Calu3 (cell line): ENCODE measurements around the gene MYOM1. TPM values are rescaled to one million over a fixed set of nuclear protein-coding genes. Genes with fewer than 3 reads are reported as not detected.

Experiments
- BruUV-seq: library from RNA; stranded (reverse); fragments of 400-500 nt; replicated peaks from 2 replicates; lab custom pipeline; 2021; lab: Mats Ljungman, UMichigan
- CTCF ChIA-PET: fragments of 300-600 bp; sonication (Branson Sonifier 250); formaldehyde crosslinking; loops from one replicate; lab custom pipeline; 2022; ENCODE audit warnings: antibody characterized with exemption; lab: Charles Lee
- DNase-seq: peaks from one replicate; pipeline ENCODE4 v3.0.0; 2022
- H3K27ac Mint-ChIP-seq: one replicate; pipeline ENCODE4 v1.8.0; 2022; ENCODE audit warnings: mixed read lengths; ENCODE audit not compliant: unreplicated experiment
- H3K27me3 Mint-ChIP-seq: one replicate; pipeline ENCODE4 v1.8.0; 2022; ENCODE audit warnings: mixed read lengths; ENCODE audit not compliant: unreplicated experiment
- H3K36me3 Mint-ChIP-seq: one replicate; pipeline ENCODE4 v1.8.0; 2022; ENCODE audit warnings: mild to moderate bottlenecking, moderate library complexity, mixed read lengths; ENCODE audit not compliant: insufficient read depth, unreplicated experiment
- H3K4me1 Mint-ChIP-seq: one replicate; pipeline ENCODE4 v1.8.0; 2022; ENCODE audit warnings: mild to moderate bottlenecking, low read depth, mixed read lengths; ENCODE audit not compliant: unreplicated experiment
- H3K4me3 Mint-ChIP-seq: one replicate; pipeline ENCODE4 v1.8.0; 2022; ENCODE audit warnings: mild to moderate bottlenecking, low read depth, moderate library complexity, mixed read lengths; ENCODE audit not compliant: unreplicated experiment
- H3K9me3 Mint-ChIP-seq: one replicate; pipeline ENCODE4 v1.8.0; 2022; ENCODE audit warnings: low read depth, mixed read lengths; ENCODE audit not compliant: unreplicated experiment
- intact Hi-C: fragments of 100-400 bp; cut with micrococcal nuclease; formaldehyde crosslinking; loops from one replicate; pipeline ENCODE4 v1.10.0; 2022; ENCODE audit not compliant: unreplicated experiment
- total RNA-seq: library from RNA; stranded (reverse); gene quantifications from 2 replicates; pipeline ENCODE4 v1.2.3, GENCODE V29; 2022
- TF ChIP-seq, protein P1 (sequence below): fragments of 200-600 bp; IDR thresholded peaks from one replicate; pipeline ENCODE4 v1.8.0; 2022; ENCODE audit warnings: antibody characterized with exemption; ENCODE audit not compliant: unreplicated experiment

MYOM1 gene
- total RNA-seq, 1 experiment from 2014 or later, result 16.5 TPM

DNA sequence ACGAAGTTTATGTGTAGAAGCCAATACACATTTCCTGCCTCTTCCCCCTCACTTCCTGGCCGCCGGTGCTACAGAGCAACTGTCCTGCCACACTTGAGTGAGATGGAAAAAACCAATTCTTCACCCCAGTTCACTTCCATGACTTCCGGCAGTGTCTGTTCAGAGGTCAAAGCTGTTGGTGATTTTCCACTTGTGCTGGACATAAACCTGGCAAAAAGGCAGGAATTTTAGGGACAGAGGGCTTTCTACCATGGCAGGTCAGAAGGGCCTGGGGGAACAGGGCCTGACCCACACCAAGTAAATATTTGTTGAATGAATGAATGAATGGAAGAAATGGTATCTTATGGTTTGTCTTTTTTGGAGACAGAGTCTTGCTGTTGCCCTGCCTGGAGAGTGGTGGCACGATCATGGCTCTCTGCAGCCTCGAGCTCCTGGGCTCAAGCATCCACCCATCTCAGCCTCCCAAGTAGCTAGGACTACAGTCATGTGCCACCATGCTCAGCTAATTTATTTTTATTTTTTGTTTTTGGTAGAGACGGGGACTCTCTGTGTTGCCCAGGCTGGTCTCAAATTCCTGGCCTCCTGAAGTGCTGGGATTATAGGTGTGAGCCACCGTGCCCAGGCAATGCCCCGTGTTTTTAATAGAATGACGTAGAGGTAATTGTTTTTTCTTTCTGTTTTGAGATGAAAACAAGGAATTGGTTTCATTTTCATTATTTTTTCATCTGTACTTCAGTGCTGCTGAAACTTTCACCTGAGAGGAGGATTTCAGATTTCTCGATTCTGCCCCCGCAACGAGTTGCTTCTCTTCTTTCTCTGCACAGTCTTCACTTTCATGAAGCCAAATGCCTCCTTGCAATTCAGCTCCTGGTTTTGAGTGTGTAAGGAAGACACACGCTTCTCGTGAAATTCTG lies 158.8 kb downstream of the MYOM1 start:
- no peaks in the 10 kb centered on the region for H3K27me3 Mint-ChIP-seq
- CTCF ChIA-PET, result interaction anchor here (1.3 kb wide), 1 partner anchor 24 kb away, joined by 3 read pairs; no protein-coding TSS in a partner anchor
- H3K4me3 Mint-ChIP-seq, result no peak overlapping the region
- TF ChIP-seq, protein P1, sequence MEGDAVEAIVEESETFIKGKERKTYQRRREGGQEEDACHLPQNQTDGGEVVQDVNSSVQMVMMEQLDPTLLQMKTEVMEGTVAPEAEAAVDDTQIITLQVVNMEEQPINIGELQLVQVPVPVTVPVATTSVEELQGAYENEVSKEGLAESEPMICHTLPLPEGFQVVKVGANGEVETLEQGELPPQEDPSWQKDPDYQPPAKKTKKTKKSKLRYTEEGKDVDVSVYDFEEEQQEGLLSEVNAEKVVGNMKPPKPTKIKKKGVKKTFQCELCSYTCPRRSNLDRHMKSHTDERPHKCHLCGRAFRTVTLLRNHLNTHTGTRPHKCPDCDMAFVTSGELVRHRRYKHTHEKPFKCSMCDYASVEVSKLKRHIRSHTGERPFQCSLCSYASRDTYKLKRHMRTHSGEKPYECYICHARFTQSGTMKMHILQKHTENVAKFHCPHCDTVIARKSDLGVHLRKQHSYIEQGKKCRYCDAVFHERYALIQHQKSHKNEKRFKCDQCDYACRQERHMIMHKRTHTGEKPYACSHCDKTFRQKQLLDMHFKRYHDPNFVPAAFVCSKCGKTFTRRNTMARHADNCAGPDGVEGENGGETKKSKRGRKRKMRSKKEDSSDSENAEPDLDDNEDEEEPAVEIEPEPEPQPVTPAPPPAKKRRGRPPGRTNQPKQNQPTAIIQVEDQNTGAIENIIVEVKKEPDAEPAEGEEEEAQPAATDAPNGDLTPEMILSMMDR, result no peak
- H3K36me3 Mint-ChIP-seq, result no peaks in the 10 kb centered on the region
- BruUV-seq, result no TSS peak
- intact Hi-C loops, result loop anchor here (5.0 kb wide), 1 partner anchor 49 kb away; the partner anchor contains the start of gene LPIN2
- H3K27ac Mint-ChIP-seq, result no peak overlapping the region
- no peak for DNase-seq
- H3K9me3 Mint-ChIP-seq, result no peaks in the 10 kb centered on the region
- peaks cover 17% of the 10 kb centered on the region for H3K4me1 Mint-ChIP-seq

DNA sequence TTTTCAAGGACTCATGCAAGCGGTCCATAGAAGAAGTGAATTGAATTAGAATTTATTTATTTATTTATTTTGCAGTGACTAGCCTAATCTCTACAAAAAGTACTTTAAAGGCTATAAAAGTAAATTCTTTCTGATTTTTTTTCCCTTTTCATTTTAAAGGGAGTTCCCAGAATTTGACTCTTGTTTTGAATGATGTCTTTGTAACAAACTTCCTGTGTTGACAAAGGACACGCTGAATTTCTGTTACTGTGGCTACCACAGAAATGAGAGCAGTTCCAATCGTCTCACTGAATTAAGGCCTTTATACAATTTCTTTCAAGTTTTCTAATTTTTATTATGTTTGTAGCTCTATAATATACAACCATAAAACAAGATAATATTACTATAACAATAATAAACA lies 160.5 kb downstream of the MYOM1 start:
- Mint-ChIP-seq H3K27me3 (no peaks in the 10 kb centered on the region), H3K27ac (no peak overlapping the region), H3K4me3 (no peak overlapping the region), H3K36me3 (peaks cover 10% of the 10 kb centered on the region), H3K9me3 (peaks cover 3% of the 10 kb centered on the region), H3K4me1 (peaks cover 23% of the 10 kb centered on the region)
- TF ChIP-seq, protein P1, result no peak
- CTCF ChIA-PET, result no interaction called here
- no peak for DNase-seq
- intact Hi-C loops, result loop anchor here (10.0 kb wide), 1 partner anchor 186 kb away; the partner anchor contains the start of gene MYL12A
- no TSS peak for BruUV-seq

DNA sequence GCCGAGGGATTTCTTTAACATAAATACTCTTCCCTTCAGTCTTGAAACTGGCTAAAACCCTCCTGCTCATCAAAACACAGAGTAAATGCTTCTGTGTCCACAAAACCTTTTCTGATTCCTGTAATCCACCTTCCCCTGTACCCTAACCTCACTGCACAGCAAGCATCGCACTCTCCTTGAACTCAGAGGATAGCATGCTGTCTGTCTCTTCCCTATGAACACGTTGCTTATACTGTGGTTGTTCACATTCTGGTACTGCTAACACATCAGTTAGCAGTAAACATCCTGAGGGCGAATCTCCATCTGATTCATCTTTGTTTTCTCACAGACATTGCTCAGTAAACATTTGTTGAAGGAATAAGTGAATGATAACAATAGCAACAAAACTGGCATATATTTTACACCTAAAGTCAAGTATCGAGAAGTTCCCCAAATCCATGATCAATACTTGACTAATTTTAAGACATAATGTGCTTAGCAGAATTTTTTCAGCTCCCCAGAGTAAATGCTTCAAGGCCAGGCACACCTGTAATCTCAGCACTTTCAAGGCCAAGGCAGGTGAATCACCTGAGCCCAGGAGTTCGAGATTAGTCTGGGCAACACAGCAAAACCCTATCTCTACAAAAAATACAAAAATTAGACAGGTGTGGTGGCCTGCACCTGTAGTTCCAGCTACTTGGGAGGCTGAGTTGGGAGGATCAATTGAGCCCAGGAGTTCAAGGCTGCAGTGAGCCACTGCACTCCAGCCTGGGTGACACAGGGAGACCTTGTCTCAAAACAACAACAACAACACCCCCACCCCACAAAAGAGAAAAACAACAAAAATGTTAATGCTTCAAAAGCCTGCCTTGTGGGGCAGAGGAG lies 161.2 kb downstream of the MYOM1 start:
- Mint-ChIP-seq H3K9me3 (peaks cover 6% of the 10 kb centered on the region), H3K27me3 (no peaks in the 10 kb centered on the region), H3K4me3 (no peak overlapping the region), H3K27ac (no peak overlapping the region), H3K36me3 (peaks cover 16% of the 10 kb centered on the region), H3K4me1 (peaks cover 30% of the 10 kb centered on the region)
- no TSS peak for BruUV-seq
- no peak for DNase-seq
- TF ChIP-seq, protein P1, result no peak
- CTCF ChIA-PET, result no interaction called here
- intact Hi-C loops, result loop anchor here (10.0 kb wide), 1 partner anchor 186 kb away; the partner anchor contains the start of gene MYL12A

DNA sequence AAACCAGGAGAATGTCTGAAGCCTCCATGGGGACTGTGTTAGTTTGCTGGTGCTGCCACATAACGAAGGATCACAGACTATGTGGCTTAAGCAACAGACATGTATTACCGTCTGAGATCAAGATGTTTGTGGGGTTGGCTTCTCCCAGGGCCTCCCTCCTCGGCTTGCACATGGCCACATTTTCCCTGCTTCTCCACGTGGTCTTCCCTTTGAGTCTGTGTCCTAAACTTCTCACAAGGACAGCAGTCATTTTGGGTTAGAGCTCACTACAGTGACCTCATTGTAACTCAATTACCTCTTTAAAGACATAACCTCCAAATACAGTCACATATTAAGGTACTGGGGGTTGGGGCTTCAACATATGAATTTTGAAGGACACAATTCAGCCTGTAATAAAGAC lies 162.2 kb downstream of the MYOM1 start:
- BruUV-seq, result no TSS peak
- intact Hi-C loops, result loop anchor here (10.0 kb wide), 1 partner anchor 187 kb away; the partner anchor contains the start of gene MYL12A
- no peak for DNase-seq
- no peak overlapping the region for H3K4me3 Mint-ChIP-seq
- H3K4me1 Mint-ChIP-seq, result peaks cover 32% of the 10 kb centered on the region
- no peaks in the 10 kb centered on the region for H3K27me3 Mint-ChIP-seq
- H3K36me3 Mint-ChIP-seq, result peaks cover 27% of the 10 kb centered on the region
- TF ChIP-seq, protein P1, result no peak
- peaks cover 12% of the 10 kb centered on the region for H3K9me3 Mint-ChIP-seq
- H3K27ac Mint-ChIP-seq, result no peak overlapping the region
- CTCF ChIA-PET, result no interaction called here
